ENCODE data around the gene NFIX. TPM values are rescaled to one million over a fixed set of nuclear protein-coding genes. Genes with fewer than 3 reads are reported as not detected.
"Not testable (repeated sequence)": the region's sequence is repeated elsewhere in the genome, so short reads cannot be mapped to it uniquely, and the experiment has no call there.

Gene NFIX
- total RNA-seq, 1 donor from 2014 or later: 2.6 TPM

- no peak overlapping the region for H3K4me3 Mint-ChIP-seq
- H3K27ac Mint-ChIP-seq: no peak overlapping the region
- CTCF ChIA-PET: interaction anchor here (2.6 kb wide), 1 partner anchor 13 kb away, joined by 12 read pairs; no protein-coding TSS in a partner anchor
Observed at GRCh38 chr19:12952488-12953137, 42.7 kb upstream of the NFIX start.

GRCh38 chr19:12953138-12953798, 42.0 kb upstream of the NFIX start:
- ATAC-seq (ENCODE audit: low read depth) (no peak), DNase-seq (no peak)
- TF ChIP-seq CTCF (IDR thresholded peaks at IDR 0.05): no peak
- ChIA-PET CTCF (interaction anchor here (2.6 kb wide), 1 partner anchor 12 kb away, joined by 12 read pairs; no protein-coding TSS in a partner anchor), POLR2A (interaction anchor here (0.5 to 5.4 kb wide), 8 partner anchors 9 to 292 kb away, joined by 3 to 37 read pairs (median 6); partner anchors contain the start of genes CALR and FARSA)
- Mint-ChIP-seq H3K4me3 (no peak overlapping the region), H3K27me3 (no peaks in the 10 kb centered on the region), H3K27ac (no peak overlapping the region), H3K9me3 (no peaks in the 10 kb centered on the region), H3K36me3 (ENCODE audit: low read depth) (peaks cover 70% of the 10 kb centered on the region), H3K4me1 (peaks cover 33% of the 10 kb centered on the region)
- intact Hi-C loops (cut with micrococcal nuclease): no loop called here

More at GRCh38 chr19:12952488-12953137, 42.7 kb upstream of the NFIX start:
- H3K36me3 Mint-ChIP-seq (ENCODE audit: low read depth): peaks cover 76% of the 10 kb centered on the region
- intact Hi-C loops (cut with micrococcal nuclease): no loop called here
- H3K4me1 Mint-ChIP-seq: peaks cover 35% of the 10 kb centered on the region
- H3K27me3 Mint-ChIP-seq: no peaks in the 10 kb centered on the region
- ATAC-seq (ENCODE audit: low read depth): no peak
- no peak for DNase-seq
- TF ChIP-seq CTCF (IDR thresholded peaks at IDR 0.05): no peak
- POLR2A ChIA-PET: interaction anchor here (0.5 to 5.4 kb wide), 8 partner anchors 9 to 293 kb away, joined by 3 to 37 read pairs (median 6); partner anchors contain the start of genes CALR and FARSA
- H3K9me3 Mint-ChIP-seq: no peaks in the 10 kb centered on the region

GRCh38 chr19:12953799-12954611, 41.3 kb upstream of the NFIX start:
- H3K27me3 Mint-ChIP-seq: no peaks in the 10 kb centered on the region
- no peaks in the 10 kb centered on the region for H3K9me3 Mint-ChIP-seq
- ChIA-PET CTCF (interaction anchor here (2.6 kb wide), 1 partner anchor 12 kb away, joined by 12 read pairs; no protein-coding TSS in a partner anchor), POLR2A (interaction anchor here (0.9 to 5.4 kb wide), 8 partner anchors 8 to 35 kb away, joined by 3 to 37 read pairs (median 6); partner anchors contain the start of genes CALR, FARSA, RAD23A and SYCE2)
- no peak for TF ChIP-seq CTCF (IDR thresholded peaks at IDR 0.05)
- H3K4me3 Mint-ChIP-seq: peak overlapping the region; percentile 25
- H3K36me3 Mint-ChIP-seq (ENCODE audit: low read depth): peaks cover 63% of the 10 kb centered on the region
- ATAC-seq (ENCODE audit: low read depth) (no peak), DNase-seq (no peak)
- H3K4me1 Mint-ChIP-seq: peaks cover 33% of the 10 kb centered on the region
- intact Hi-C loops (cut with micrococcal nuclease): no loop called here
- peak overlapping the region; percentile 72 for H3K27ac Mint-ChIP-seq

- no peak for TF ChIP-seq CTCF (IDR thresholded peaks at IDR 0.05)
- Mint-ChIP-seq H3K27ac (peak overlapping the region; percentile 72), H3K27me3 (no peaks in the 10 kb centered on the region), H3K4me1 (peaks cover 33% of the 10 kb centered on the region), H3K36me3 (ENCODE audit: low read depth) (peaks cover 57% of the 10 kb centered on the region), H3K9me3 (no peaks in the 10 kb centered on the region), H3K4me3 (peak overlapping the region; percentile 25)
- ATAC-seq (ENCODE audit: low read depth): no peak
- DNase-seq: no peak
- intact Hi-C loops (cut with micrococcal nuclease): no loop called here
- ChIA-PET CTCF (interaction anchor here (2.6 kb wide), 1 partner anchor 11 kb away, joined by 12 read pairs; no protein-coding TSS in a partner anchor), POLR2A (interaction anchor here (0.9 to 5.4 kb wide), 7 partner anchors 8 to 64 kb away, joined by 4 to 37 read pairs (median 8); partner anchors contain the start of genes CALR, FARSA, GCDH and RAD23A)
Observed at GRCh38 chr19:12954612-12954962, 40.7 kb upstream of the NFIX start.

- CTCF ChIA-PET: interaction anchor here (1.9 kb wide), 1 partner anchor 10 kb away, joined by 6 read pairs; no protein-coding TSS in a partner anchor
- H3K4me3 Mint-ChIP-seq: peak overlapping the region; percentile 88
- H3K27me3 Mint-ChIP-seq; ATAC-seq (ENCODE audit: low read depth); DNase-seq; intact Hi-C loops (cut with micrococcal nuclease); H3K9me3 Mint-ChIP-seq: not testable (repeated sequence)
- peaks cover 48% of the 10 kb centered on the region for H3K36me3 Mint-ChIP-seq (ENCODE audit: low read depth)
- H3K4me1 Mint-ChIP-seq: peaks cover 33% of the 10 kb centered on the region
- POLR2A ChIA-PET: interaction anchor here (0.5 to 5.4 kb wide), 8 partner anchors 8 to 88 kb away, joined by 3 to 37 read pairs (median 6); partner anchors contain the start of genes CALR, GCDH and RAD23A
- H3K27ac Mint-ChIP-seq: peak overlapping the region; percentile 69
Observed at GRCh38 chr19:12955575-12955974, 39.7 kb upstream of the NFIX start.

Data from activated B cell treated with CpG ODN at 0.5 μM for 24 hours (primary cell).